ENCODE measurements around the gene UNC5A. TPM values are rescaled to one million over a fixed set of nuclear protein-coding genes. Genes with fewer than 3 reads are reported as not detected.

The UNC5A gene
- total RNA-seq, 1 experiment from 2014 or later, result 20.2 TPM

DNA sequence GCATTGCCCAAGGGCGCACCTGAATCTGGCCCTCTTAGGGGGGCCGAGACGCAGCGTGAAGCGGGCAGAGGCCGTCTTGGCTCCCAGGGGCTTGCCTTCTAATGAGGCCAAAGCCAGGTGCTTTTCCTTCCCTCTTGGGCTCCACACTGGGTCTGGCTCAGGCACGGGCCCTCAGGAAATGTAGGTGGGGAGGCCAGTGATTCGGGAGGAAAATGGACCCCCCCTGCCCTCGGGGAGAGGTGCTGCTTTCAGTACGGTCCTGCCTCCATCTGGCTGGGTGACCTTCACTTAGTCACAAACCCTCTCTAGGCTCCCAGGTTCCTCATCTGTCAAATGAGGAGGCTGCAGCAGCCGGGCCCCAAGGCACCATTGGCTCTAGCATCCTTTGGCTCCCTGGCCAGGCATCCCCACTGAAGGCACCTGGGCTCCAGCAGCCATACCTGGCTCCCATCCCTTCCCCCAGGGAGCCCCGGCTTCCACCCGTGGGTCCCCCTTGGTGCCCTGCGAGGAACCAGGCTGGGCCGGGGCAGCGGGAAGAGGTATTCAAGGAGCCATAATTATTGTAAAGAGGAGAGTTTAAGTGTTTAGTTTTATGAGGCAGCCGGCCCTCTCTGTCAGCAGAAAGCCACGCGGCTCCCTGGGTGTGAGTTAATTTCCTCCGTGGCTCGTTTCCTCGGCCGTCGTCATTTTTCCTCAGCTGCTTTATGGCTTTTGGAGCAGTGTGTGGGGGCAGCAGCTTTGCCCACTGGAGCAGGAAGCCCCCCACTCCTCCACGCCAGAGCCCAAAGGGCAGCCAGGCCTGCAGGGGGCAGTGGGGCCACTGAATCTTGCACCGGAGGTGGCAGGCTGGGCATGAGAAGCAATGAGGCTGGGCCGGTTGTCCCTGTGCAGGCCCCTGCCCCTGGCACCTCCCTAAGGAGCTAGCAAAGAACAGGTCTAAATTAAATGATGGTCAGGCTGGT lies 24.9 kb upstream of the UNC5A start:
- peaks cover 48% of the 10 kb centered on the region for H3K4me1 Mint-ChIP-seq (ENCODE audit: low read depth, unreplicated experiment)
- no TSS peak for BruUV-seq (replicated peaks)
- no peak overlapping the region for H3K4me3 Mint-ChIP-seq (ENCODE audit: low read depth, unreplicated experiment)
- peaks cover 17% of the 10 kb centered on the region for H3K27me3 Mint-ChIP-seq (ENCODE audit: unreplicated experiment)
- intact Hi-C loops (cut with micrococcal nuclease; ENCODE audit: unreplicated experiment), result no loop called here
- no peaks in the 10 kb centered on the region for H3K36me3 Mint-ChIP-seq (ENCODE audit: insufficient read depth, unreplicated experiment)
- H3K9me3 Mint-ChIP-seq (ENCODE audit: low read depth, unreplicated experiment), result no peaks in the 10 kb centered on the region
- TF ChIP-seq, protein P1, sequence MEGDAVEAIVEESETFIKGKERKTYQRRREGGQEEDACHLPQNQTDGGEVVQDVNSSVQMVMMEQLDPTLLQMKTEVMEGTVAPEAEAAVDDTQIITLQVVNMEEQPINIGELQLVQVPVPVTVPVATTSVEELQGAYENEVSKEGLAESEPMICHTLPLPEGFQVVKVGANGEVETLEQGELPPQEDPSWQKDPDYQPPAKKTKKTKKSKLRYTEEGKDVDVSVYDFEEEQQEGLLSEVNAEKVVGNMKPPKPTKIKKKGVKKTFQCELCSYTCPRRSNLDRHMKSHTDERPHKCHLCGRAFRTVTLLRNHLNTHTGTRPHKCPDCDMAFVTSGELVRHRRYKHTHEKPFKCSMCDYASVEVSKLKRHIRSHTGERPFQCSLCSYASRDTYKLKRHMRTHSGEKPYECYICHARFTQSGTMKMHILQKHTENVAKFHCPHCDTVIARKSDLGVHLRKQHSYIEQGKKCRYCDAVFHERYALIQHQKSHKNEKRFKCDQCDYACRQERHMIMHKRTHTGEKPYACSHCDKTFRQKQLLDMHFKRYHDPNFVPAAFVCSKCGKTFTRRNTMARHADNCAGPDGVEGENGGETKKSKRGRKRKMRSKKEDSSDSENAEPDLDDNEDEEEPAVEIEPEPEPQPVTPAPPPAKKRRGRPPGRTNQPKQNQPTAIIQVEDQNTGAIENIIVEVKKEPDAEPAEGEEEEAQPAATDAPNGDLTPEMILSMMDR (IDR thresholded peaks at IDR 0.05; ENCODE audit: unreplicated experiment), result no peak
- H3K27ac Mint-ChIP-seq (ENCODE audit: unreplicated experiment), result no peak overlapping the region
- CTCF ChIA-PET, result interaction anchor here (1.1 kb wide), 1 partner anchor 33 kb away, joined by 3 read pairs; no protein-coding TSS in a partner anchor
- DNase-seq, result no peak

DNA sequence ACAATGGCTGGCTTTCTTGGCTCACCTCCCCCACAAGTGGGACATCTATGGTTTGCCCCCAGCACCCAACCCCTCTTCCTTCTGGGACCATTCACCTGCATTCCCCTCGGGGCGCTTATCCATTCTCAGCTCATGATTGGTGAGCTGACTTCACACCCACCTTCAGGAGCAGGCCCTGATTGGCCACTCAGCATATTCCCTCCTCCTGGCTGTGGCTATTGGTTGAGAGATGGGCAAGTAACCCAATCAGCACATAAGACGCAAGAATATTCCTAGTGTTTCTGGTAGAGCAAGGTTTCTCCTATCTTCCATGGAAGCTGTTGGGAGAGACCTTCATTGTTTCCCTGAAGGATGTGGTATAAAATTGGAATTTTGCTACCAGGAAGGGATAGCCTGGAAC lies 22.7 kb upstream of the UNC5A start:
- no peak overlapping the region for H3K4me3 Mint-ChIP-seq (ENCODE audit: low read depth, unreplicated experiment)
- H3K36me3 Mint-ChIP-seq (ENCODE audit: insufficient read depth, unreplicated experiment), result no peaks in the 10 kb centered on the region
- no TSS peak for BruUV-seq (replicated peaks)
- TF ChIP-seq, protein P1 (IDR thresholded peaks at IDR 0.05; ENCODE audit: unreplicated experiment), result no peak
- intact Hi-C loops (cut with micrococcal nuclease; ENCODE audit: unreplicated experiment), result no loop called here
- H3K27me3 Mint-ChIP-seq (ENCODE audit: unreplicated experiment), result no peaks in the 10 kb centered on the region
- no peak for DNase-seq
- H3K4me1 Mint-ChIP-seq (ENCODE audit: low read depth, unreplicated experiment), result peaks cover 41% of the 10 kb centered on the region
- H3K27ac Mint-ChIP-seq (ENCODE audit: unreplicated experiment), result peak overlapping the region; percentile 3
- CTCF ChIA-PET, result no interaction called here
- no peaks in the 10 kb centered on the region for H3K9me3 Mint-ChIP-seq (ENCODE audit: low read depth, unreplicated experiment)

DNA sequence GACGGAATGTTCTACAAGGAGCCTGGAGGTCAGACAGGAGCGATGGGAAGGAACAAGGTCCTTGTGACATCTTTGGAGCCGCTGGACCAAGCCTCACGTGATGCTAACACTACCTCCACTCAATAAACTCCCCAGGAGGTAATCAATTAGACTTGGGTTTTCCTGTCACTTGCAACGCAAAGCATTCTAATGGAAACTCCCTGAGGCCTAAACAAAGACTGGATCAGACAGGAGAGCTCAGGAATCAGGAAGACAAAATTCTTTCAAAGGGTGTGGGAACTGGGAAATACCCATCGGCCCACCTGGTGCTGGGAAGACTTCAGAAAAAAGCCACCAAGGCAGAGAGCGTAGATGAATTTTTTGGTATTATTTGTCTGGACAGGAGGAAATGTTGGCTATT lies 22.3 kb upstream of the UNC5A start:
- TF ChIP-seq, protein P1 (IDR thresholded peaks at IDR 0.05; ENCODE audit: unreplicated experiment), result no peak
- Mint-ChIP-seq H3K4me3 (ENCODE audit: low read depth, unreplicated experiment) (no peak overlapping the region), H3K4me1 (ENCODE audit: low read depth, unreplicated experiment) (peaks cover 42% of the 10 kb centered on the region), H3K27ac (ENCODE audit: unreplicated experiment) (peak overlapping the region; percentile 3), H3K9me3 (ENCODE audit: low read depth, unreplicated experiment) (no peaks in the 10 kb centered on the region), H3K27me3 (ENCODE audit: unreplicated experiment) (no peaks in the 10 kb centered on the region), H3K36me3 (ENCODE audit: insufficient read depth, unreplicated experiment) (no peaks in the 10 kb centered on the region)
- BruUV-seq (replicated peaks), result no TSS peak
- peak; percentile 47 for DNase-seq
- intact Hi-C loops (cut with micrococcal nuclease; ENCODE audit: unreplicated experiment), result no loop called here
- CTCF ChIA-PET, result interaction anchor here (1.2 kb wide), 1 partner anchor 12 kb away, joined by 3 read pairs; no protein-coding TSS in a partner anchor

- DNase-seq, result no peak
- Mint-ChIP-seq H3K36me3 (ENCODE audit: insufficient read depth, unreplicated experiment) (no peaks in the 10 kb centered on the region), H3K4me1 (ENCODE audit: low read depth, unreplicated experiment) (peaks cover 48% of the 10 kb centered on the region), H3K27ac (ENCODE audit: unreplicated experiment) (peak overlapping the region; percentile 39), H3K27me3 (ENCODE audit: unreplicated experiment) (peaks cover 3% of the 10 kb centered on the region), H3K4me3 (ENCODE audit: low read depth, unreplicated experiment) (no peak overlapping the region), H3K9me3 (ENCODE audit: low read depth, unreplicated experiment) (no peaks in the 10 kb centered on the region)
- BruUV-seq (replicated peaks), result no TSS peak
- CTCF ChIA-PET, result interaction anchor here (0.7 to 1.2 kb wide), 2 partner anchors 13 to 44 kb away, joined by 3 to 4 read pairs; no protein-coding TSS in a partner anchor
- intact Hi-C loops (cut with micrococcal nuclease; ENCODE audit: unreplicated experiment), result no loop called here
- TF ChIP-seq, protein P1 (IDR thresholded peaks at IDR 0.05; ENCODE audit: unreplicated experiment), result no peak
Observed at GRCh38 chr5:176788941-176789872, 21.2 kb upstream of the UNC5A start.

Data from Calu3 (cell line).